ENCODE measurements around the gene SBK2.

Gene SBK2

DNA sequence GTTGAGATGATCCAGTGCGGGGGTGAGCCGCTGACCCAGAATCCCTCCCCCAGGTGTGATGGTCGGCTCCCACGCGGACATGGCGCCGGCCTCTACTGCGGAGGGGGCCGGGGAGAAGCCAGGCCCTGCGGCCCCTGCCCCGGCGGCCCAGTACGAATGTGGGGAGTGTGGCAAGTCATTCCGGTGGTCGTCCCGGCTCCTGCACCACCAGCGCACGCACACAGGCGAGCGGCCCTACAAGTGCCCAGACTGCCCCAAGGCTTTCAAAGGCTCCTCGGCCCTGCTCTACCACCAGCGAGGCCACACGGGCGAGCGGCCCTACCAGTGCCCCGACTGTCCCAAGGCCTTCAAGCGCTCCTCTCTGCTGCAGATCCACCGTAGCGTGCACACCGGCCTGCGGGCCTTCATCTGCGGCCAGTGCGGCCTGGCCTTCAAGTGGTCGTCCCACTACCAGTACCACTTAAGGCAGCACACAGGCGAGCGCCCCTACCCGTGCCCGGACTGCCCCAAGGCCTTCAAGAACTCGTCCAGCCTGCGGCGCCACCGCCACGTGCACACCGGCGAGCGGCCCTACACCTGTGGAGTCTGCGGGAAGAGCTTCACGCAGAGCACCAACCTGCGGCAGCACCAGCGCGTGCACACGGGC, 55.7 kb downstream of the SBK2 start:
- TF ChIP-seq, protein P1, sequence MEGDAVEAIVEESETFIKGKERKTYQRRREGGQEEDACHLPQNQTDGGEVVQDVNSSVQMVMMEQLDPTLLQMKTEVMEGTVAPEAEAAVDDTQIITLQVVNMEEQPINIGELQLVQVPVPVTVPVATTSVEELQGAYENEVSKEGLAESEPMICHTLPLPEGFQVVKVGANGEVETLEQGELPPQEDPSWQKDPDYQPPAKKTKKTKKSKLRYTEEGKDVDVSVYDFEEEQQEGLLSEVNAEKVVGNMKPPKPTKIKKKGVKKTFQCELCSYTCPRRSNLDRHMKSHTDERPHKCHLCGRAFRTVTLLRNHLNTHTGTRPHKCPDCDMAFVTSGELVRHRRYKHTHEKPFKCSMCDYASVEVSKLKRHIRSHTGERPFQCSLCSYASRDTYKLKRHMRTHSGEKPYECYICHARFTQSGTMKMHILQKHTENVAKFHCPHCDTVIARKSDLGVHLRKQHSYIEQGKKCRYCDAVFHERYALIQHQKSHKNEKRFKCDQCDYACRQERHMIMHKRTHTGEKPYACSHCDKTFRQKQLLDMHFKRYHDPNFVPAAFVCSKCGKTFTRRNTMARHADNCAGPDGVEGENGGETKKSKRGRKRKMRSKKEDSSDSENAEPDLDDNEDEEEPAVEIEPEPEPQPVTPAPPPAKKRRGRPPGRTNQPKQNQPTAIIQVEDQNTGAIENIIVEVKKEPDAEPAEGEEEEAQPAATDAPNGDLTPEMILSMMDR (IDR thresholded peaks at IDR 0.05; ENCODE audit: insufficient read depth, low read length, poor library complexity, severe bottlenecking), result no peak
- TF ChIP-seq EZH2phosphoT487 (conservative IDR thresholded peaks at IDR 0.05; ENCODE audit: low read length), result no peak
- H3K9ac ChIP-seq (ENCODE audit: low read length), result no peak overlapping the region
- H4K20me1 ChIP-seq (ENCODE audit: low read depth, low read length), result no peaks in the 10 kb centered on the region
- no peak overlapping the region for H3K4me3 ChIP-seq (ENCODE audit: insufficient read depth, low read length, poor library complexity, severe bottlenecking)
- H3K27ac ChIP-seq (ENCODE audit: low read depth, low read length), result no peak overlapping the region
- no peaks in the 10 kb centered on the region for H3K9me2 ChIP-seq (replicated peaks; ENCODE audit: insufficient read depth, low read length)
- no peak overlapping the region for H2AFZ ChIP-seq (ENCODE audit: low read depth, low read length, severe bottlenecking)
- no peaks in the 10 kb centered on the region for H3K36me3 ChIP-seq (ENCODE audit: low read length)
- H3K27me3 ChIP-seq (ENCODE audit: low read length), result no peaks in the 10 kb centered on the region
- no peak overlapping the region for H3K4me2 ChIP-seq (ENCODE audit: low read depth, low read length, poor library complexity, severe bottlenecking)
- peaks cover 14% of the 10 kb centered on the region; the same call in 1 of the 2 replicates for H3K79me2 ChIP-seq (ENCODE audit: insufficient read depth, low read length)
- H3F3A ChIP-seq (ENCODE audit: insufficient read depth), result no peaks in the 10 kb centered on the region
- no peaks in the 10 kb centered on the region for H3K9me3 ChIP-seq (ENCODE audit: insufficient read depth, low read length)

DNA sequence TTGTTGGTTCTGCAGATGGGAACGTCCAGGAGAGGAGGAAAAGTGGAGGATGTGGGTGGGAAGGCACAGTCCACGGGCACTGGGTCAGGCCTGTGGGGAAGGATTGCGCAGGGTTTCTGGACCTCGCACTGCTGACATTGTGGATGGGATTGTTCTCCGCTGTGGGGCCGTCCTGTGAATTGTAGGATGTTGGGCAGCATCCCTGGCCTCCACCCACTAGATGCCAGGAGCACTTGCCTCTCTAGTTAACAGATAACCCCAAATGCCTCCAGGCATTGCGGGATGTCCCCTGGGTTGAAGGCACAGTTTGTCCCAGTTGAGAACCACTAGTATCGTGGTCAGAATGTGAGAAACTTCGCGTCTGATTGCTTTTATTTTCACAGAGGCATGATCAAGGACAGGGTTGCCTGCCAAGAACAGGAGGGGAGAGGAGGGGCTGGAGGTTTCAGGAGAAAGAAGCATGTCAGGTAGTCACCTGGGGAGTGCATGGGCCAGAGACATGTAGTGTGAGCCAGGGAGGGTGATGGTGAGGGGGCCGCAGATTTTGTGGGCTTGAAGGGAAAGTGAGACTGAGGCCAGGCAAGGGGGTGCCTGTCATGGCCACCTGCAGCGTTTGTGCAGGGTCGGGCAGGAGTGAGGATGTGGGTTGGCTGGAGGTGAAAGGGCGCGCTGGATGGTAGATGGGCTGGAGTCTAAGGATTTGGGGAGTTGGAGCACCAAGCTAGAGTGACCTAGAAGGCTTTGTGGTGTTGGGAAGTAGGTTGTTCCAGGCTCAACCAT, 57.3 kb downstream of the SBK2 start:
- no peaks in the 10 kb centered on the region for H4K20me1 ChIP-seq (ENCODE audit: low read depth, low read length)
- H3K27ac ChIP-seq (ENCODE audit: low read depth, low read length), result no peak overlapping the region
- H3K4me2 ChIP-seq (ENCODE audit: low read depth, low read length, poor library complexity, severe bottlenecking), result no peak overlapping the region
- no peak overlapping the region for H2AFZ ChIP-seq (ENCODE audit: low read depth, low read length, severe bottlenecking)
- H3K9me3 ChIP-seq (ENCODE audit: insufficient read depth, low read length), result no peaks in the 10 kb centered on the region
- H3K36me3 ChIP-seq (ENCODE audit: low read length), result no peaks in the 10 kb centered on the region
- H3K27me3 ChIP-seq (ENCODE audit: low read length), result no peaks in the 10 kb centered on the region
- no peak overlapping the region for H3K4me3 ChIP-seq (ENCODE audit: insufficient read depth, low read length, poor library complexity, severe bottlenecking)
- no peaks in the 10 kb centered on the region for H3F3A ChIP-seq (ENCODE audit: insufficient read depth)
- TF ChIP-seq, protein P1 (IDR thresholded peaks at IDR 0.05; ENCODE audit: insufficient read depth, low read length, poor library complexity, severe bottlenecking), result no peak
- no peak for TF ChIP-seq EZH2phosphoT487 (conservative IDR thresholded peaks at IDR 0.05; ENCODE audit: low read length)
- no peaks in the 10 kb centered on the region for H3K9me2 ChIP-seq (replicated peaks; ENCODE audit: insufficient read depth, low read length)
- no peak overlapping the region for H3K9ac ChIP-seq (ENCODE audit: low read length)
- H3K79me2 ChIP-seq (ENCODE audit: insufficient read depth, low read length), result peaks cover 14% of the 10 kb centered on the region; the same call in 1 of the 2 replicates

DNA sequence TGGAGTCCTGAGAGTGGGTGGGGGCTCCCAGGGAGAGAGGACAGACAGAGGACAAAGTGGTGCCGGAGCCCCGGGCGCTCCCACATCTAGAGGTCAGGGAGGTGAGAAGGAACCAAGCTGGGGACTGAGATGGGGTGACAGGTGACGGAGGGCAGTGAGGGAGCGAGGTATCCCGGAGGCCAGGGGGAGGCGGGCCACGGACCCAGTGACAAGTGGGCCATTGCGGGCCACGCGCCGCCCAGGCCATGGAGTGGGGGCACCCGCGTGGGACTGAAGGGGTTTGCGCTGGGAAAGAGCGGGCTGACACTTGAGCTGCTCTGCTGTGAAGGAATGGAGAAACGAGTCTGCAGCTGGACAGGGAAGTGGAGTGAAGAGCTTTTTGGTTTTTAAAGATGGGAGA, 57.9 kb downstream of the SBK2 start:
- TF ChIP-seq, protein P1 (IDR thresholded peaks at IDR 0.05; ENCODE audit: insufficient read depth, low read length, poor library complexity, severe bottlenecking), result no peak
- no peak for TF ChIP-seq EZH2phosphoT487 (conservative IDR thresholded peaks at IDR 0.05; ENCODE audit: low read length)
- Histone ChIP-seq H3K9me2 (replicated peaks; ENCODE audit: insufficient read depth, low read length) (no peaks in the 10 kb centered on the region), H3F3A (ENCODE audit: insufficient read depth) (no peaks in the 10 kb centered on the region), H3K36me3 (ENCODE audit: low read length) (no peaks in the 10 kb centered on the region), H3K79me2 (ENCODE audit: insufficient read depth, low read length) (peaks cover 14% of the 10 kb centered on the region; the same call in 1 of the 2 replicates), H3K9me3 (ENCODE audit: insufficient read depth, low read length) (no peaks in the 10 kb centered on the region), H4K20me1 (ENCODE audit: low read depth, low read length) (no peaks in the 10 kb centered on the region), H3K27me3 (ENCODE audit: low read length) (no peaks in the 10 kb centered on the region), H3K27ac (ENCODE audit: low read depth, low read length) (no peak overlapping the region), H2AFZ (ENCODE audit: low read depth, low read length, severe bottlenecking) (no peak overlapping the region), H3K9ac (ENCODE audit: low read length) (no peak overlapping the region), H3K4me2 (ENCODE audit: low read depth, low read length, poor library complexity, severe bottlenecking) (no peak overlapping the region), H3K4me3 (ENCODE audit: insufficient read depth, low read length, poor library complexity, severe bottlenecking) (no peak overlapping the region)
